Stimulated activated CD4-positive, alpha-beta T cell treated with anti-CD3 and anti-CD28 coated beads, Interleukin-15, amount 100 ng/mL, for 24 hours (primary cell): Measurements from ENCODE around the gene ZFP3.
"Not testable (repeated sequence)": the region's sequence is repeated elsewhere in the genome, so short reads cannot be mapped to it uniquely, and the experiment has no call there.

Experiments used
- DNase-seq: peaks from one replicate; pipeline ENCODE4 v3.0.0-alpha.2; 2020

The ZFP3 gene

DNA sequence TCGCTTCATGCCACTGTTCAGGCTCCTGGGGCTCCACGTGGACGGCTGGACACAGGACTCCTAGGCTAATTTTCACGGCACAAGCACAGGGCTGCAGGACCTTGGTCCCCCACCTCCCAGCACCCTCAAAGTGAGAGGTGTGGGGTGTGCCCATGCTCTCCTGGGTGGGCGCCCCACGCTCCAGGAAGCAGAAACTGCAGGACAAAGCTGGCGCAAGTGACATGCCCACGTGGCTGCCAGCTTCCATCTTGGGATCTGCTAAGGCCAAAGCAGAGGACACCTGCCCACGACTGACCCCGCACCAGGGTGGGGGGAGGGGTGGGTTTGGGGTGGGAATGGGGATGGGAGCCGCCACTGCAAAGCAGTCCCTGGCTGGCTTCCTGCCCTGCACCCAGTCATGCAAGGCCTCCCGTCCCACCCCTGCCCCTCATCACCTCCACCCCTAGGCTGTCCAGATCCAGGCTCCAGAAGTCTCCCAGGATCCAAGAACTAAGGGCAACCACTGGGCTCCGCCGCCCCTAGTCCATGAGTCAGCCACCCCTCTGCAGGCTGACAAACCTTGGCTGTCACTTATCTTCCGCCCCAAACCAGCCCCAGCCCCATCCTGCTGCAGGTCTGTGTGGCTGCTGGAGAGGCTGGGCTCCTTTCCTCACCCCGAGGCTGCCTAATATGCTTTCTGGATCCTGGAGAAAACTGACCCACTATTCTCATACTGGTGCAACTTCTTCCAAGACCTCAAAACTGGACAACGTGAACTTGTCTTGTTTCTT, 48.6 kb downstream of the ZFP3 start:
- no peak for DNase-seq

DNA sequence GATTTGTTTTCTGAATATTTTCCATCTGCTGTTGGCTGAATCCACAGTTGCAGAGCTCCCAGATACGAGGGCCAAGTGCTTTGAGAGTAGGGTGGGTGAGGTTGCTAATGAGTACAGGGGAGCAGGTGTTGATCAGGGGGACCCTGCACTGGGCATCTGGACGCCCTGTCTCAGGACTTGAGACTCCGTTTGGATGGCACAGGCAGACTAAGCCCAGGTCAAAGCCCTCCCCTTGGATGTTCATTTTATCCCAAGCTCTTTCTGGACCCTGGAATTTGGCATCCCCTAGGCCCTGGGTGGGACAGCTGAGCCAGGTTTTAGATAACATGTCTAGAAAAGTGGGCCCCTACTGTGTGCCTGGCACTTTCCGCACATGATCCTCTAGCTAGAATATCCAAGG, 49.6 kb downstream of the ZFP3 start:
- no peak for DNase-seq

DNA sequence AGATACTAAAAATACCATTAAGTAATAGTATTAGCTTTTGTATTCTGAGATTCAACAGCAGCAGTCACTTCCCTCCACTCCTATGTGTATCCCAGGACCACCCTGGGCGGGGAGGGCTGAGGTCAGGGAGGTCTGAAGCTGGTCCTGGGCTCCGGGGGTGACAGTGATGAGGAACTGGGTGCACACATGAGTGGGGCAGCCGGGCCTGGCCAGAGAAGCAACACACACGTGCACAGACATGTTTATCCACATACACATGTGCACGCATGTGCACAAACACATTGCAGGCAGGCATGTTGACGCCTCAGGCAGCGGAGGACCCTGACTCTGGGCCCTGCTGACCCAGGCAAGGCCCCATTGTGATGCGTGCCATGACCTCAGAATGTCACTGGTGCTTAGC, 50.1 kb downstream of the ZFP3 start:
- not testable (repeated sequence) for DNase-seq

DNA sequence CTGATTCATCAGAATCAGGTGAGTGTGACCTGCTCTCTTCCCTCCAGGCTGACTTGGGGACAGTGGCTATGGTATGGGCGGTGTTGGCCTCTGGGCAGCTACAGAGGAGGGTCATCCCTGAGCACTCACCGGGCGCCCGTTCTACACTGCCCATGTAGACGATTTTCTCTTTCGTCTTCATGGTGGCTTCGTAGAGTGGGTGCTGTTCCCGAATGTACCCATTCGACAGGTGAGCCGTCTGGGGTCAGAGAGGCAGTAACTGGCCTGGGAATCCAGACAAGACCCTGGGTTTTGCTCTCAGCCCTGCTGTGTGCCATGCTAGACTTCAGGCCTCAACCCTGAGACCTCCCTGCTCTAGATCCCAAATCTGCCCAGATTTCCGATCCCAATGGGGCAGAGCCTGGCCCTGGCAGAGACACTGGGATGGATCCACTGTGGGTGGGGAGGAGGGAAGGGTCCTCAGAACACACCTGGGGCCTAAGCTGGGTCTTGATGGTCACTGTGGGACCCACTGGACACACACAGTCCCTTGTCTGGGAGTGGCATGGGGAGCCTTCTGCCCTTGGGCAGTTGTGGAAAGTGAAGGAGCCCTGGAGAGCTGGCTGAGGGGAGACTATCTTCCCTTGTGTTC, 50.8 kb downstream of the ZFP3 start:
- DNase-seq, result no peak

DNA sequence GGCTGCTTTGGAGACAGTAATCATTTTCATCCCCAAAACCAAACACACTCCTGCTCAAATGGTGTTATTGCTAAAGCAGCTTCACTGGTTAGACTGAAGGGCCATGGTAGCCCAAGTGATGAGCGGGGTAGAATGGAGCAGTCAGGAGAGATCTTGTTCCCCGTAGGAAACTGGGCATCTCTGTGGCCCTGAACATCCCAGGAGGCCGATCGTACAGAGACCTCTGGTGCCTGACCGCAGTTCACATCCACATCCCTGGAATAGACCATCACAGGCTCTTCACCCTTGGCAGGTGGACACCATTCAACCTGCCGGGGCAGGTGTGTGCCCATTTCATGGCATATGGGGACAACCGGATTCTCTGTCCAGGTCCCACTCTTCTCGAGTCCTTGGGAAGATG, 51.5 kb downstream of the ZFP3 start:
- not testable (repeated sequence) for DNase-seq

DNA sequence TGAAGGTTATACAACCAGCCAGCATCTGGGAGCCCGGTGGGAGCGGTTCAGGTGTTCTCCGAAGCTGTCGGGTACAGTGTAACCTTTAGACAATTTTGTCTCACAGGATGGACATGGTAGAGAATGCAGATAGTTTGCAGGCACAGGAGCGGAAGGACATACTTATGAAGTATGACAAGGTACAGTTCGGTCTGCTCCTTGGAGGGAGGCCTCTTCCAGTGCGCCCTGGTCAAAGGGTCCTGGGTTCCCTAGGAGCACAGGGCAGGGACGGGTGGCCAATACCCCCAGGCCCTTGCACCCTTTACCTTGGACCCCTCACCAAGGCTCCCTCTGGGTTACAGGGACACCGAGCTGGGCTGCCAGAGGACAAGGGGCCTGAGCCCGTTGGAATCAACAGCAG, 52.0 kb downstream of the ZFP3 start:
- DNase-seq, result not testable (repeated sequence)

DNA sequence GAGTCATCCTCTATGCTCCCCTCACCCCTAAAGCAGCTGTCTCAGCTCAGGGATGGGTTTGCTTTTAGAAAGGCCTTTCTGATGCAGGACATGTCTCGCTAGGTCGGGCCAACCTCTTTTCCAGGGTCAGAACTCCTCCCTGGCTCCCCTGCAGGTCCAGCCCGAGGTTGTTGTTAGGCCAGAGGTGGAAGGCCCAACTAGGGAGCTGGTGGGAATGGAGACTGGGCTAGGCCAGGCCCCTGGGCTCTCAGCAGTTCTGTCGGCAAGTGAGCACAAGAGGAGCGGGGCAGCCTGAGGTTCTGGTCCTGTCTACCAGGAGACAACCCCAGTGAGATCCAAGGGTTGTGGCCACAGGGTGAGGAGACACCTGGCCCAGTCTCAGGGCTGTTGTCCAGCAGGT, 52.4 kb downstream of the ZFP3 start:
- DNase-seq, result not testable (repeated sequence)

DNA sequence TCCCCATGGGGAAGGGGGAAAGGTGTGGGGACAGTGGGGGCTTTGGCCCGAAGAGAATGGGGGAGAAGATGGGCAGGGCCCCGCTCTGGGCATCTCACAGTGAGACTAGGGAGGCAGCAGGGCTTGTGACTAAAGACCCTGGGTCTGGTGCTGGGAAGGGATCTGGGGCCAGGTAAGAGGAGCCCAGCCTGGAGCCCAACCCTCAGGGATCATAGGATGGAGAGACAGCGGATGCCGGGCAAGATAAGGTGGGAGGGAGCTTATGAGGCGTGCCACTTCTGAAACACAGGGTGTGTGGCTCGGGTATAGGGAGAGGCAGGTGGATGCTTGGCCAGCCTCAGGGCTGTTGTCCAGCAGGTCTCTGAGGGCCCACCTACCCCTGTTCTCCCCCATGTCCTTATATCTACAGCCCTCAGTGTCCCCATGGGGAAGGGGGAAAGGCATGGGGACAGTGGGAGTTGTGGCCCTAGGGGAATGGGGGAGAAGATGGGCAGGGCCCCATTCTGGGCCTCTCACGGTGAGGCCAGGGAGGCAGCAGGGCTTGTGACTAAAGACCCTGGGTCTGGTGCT, 53.0 kb downstream of the ZFP3 start:
- no peak for DNase-seq

DNA sequence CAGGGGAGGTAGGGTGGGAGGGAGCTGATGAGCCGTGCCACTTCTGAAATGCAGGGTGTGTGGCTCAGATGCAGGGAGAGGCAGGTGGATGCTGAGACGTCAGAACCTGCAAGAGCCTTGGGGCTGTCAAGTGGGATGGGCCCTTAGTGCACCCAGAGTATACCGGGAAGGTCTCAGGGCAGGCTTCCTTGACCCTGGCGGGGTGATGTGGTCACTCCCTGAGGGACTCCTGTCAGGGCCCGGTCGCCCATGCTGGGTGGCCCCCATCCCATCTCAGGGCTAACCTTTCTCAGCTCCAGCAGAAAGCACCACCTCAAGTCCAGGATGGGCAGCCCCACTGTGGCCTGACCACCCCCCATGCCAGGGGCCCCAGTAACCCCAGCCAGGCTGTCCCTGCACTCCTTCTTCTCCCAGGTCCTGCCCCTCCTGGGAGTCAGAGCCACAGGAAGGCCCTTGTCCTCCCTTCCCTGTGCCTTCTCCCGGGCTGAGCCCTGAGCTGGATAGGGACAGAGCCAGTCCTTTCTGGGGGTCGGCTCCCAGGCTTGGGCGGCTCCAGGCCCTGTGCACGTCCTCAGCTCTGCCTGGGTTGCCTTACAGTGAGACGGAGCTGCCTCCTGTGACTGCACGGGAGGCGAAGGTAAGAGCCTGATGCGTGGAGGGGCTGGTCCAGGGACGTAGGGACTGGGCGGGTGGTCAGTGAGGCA, 53.7 kb downstream of the ZFP3 start:
- DNase-seq, result not testable (repeated sequence)

DNA sequence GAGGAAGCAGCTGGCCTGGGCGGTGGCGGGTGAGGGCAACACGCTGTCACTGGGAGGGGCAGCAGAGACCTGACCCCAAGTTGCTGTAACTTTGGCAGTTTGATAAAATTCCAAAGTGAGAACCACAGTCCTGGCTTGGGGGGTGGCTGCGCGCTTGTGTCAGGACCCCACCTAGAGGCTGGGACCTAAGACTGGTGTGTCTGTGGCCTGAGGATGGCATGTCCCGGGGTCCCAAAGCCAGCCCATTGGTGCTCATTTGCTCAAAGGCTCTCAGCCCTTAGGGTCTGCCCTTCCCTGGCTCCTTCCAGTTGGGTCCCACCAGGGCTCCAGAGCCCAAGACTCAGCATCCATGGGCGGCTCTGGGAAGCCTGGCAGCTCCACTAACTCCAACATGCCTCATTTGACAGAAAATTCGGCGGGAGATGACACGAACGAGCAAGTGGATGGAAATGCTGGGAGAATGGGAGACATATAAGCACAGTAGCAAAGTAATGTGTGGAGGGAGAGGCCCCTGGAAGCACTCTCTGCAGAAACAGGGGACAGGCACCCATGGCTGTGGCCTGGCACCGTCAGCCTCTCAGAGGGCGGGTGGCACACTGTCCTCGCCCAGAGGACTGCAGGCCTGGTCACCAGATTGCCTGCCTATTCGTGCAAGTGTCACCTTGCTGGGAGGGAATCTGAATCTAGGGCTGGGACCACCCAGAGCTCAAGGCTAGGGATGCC, 54.4 kb downstream of the ZFP3 start:
- DNase-seq, result not testable (repeated sequence)

DNA sequence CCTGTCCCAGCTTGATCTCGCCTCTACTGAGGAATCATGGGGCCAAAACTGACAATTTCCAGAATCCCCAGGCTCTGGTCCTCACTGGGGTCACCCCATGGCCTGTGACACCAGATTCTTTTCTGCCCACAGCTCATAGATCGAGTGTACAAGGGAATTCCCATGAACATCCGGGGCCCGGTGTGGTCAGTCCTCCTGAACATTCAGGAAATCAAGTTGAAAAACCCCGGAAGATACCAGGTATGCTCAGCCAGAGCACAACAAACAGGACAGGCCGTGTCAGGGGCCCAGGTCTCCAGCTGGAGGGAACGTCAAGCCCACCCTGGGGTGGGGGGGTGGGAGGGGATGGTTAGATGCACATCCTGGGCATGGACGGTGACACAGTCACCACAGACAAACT, 55.0 kb downstream of the ZFP3 start:
- no peak for DNase-seq

DNA sequence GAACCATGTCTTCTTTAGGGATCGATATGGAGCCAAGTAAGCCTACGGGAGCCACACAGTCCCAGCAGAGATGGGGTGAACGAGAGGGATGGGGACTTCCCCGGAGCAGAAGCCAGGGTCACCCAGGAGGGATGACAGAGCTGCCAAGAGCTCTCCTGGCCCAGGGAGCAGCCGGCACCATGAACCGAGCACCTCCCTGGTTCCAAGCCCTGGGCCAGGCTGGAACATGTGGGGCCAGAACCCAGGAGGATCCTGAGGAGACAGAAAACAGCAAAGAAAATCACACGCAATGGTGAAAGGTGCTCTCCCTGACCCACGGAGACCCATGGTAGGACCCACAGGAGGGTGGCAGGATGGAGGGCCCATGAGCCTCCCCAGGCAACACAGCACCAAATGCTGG, 55.7 kb downstream of the ZFP3 start:
- DNase-seq, result not testable (repeated sequence)

DNA sequence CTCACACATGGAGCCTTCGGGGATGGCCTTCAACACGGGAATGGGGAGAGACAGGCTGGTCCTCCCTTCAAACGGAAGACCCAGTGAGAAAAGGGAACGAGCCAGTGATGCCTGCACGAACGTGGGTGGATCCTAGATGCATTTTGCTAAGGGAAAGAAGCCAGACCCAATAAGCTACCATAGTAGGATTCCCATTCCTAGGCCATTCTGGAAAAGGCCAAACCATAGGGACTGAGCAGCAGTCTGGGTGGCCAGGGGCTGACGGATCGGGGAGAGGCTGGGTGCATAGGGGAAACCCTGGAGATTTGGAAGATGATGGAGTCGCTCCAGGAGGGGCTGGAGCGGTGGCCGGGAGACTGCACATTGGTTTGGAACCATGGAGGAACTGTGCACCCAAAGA, 56.3 kb downstream of the ZFP3 start:
- not testable (repeated sequence) for DNase-seq

DNA sequence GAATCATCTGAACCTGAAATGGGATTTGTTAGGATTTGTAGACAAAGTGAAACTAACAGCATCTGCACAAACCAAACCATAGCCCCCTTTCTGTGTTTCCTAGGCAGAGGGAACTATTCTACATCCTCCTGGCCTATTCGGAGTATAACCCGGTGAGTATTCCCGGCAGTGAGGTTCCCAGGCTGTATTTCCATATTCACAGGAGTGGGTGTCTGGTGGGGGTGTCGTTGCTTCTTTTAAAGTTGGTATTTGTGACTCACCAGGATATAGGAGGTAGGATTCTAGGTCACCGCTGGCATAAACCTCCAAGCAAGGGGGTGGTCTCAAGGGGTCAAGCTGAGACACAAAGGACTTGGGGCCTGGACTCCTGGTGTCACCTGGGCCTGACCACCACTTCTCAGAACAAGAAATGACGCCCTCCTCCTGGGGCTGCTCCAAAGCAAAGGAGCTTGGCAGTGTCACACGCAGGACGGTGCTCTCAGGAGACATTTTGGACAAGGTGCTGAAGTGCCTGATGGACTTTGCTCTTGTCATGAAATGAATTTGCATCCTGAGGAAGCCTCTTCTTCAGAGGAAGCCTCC, 57.0 kb downstream of the ZFP3 start:
- DNase-seq, result not testable (repeated sequence)

DNA sequence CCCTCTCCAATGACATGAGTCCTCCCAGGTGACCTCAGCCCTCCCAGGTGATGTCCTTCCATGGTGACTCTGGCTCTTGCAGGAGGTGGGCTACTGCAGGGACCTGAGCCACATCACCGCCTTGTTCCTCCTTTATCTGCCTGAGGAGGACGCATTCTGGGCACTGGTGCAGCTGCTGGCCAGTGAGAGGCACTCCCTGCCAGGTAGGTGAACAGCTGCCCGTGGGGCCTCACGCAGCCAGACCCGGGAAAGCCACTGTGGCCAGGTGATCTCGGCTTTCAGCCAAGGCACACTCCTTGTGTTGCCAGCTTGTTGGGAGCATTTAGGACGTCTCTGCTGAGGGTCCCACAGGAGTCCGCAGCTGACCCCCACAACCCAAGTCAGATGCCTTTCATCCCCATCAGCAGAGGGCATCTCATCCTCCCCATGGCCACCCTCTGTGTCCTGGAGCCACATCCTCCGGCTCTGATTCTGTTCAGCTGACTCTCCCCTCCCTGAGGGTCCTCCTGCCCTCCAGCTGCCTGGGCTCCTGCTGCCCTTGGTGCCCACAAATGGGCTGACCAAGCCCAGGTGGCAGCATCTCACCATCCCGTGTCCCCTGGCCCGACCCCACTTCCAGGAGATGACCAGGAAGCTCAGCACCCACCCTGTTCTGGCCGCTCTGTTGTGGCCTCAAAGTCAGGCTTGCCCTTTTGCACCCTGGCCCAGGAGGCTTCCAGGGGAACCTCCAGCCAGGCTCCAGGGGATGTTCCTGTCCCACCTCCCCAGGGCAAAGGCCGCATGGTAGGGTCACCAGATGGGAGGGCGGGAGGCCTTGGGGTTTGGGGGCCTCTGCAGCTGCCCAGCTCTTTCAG, 57.7 kb downstream of the ZFP3 start:
- DNase-seq, result no peak

DNA sequence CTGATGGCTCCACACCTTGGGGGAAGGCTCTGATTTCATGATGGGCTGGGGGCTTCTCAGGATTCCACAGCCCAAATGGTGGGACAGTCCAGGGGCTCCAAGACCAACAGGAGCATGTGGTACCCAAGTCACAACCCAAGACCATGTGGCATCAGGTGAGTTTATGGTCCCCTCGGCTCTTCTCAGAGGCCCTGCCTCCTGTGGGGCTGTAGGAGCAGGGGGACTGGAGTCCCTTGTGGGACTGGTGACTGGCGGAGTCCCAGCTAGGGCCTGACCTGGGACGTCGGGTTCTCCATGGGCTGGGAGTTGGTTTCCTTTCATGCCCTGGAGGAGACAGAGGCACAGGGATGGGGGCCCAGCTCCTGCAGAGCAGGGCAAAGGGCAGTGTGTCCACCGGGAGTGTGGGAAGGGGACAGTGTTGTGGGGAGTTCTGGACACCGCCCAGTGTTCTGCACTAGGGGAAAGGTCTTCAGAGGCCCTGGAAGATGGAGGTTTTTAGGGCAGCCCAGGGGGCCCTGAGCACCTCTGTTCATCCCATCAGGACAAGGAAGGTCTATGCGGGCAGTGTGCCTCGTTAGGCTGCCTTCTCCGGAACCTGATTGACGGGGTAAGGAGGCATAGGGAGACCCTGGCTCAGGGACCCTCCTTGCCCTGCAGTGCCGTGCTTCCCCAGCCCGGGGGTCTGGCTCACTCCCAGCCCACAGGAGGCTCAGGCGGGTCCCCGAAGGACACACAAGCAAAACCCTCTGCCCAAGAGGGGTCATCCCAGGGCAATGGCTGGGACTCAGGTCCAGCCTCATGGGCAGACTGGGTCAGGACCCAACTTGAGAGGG, 58.5 kb downstream of the ZFP3 start:
- DNase-seq, result not testable (repeated sequence)

DNA sequence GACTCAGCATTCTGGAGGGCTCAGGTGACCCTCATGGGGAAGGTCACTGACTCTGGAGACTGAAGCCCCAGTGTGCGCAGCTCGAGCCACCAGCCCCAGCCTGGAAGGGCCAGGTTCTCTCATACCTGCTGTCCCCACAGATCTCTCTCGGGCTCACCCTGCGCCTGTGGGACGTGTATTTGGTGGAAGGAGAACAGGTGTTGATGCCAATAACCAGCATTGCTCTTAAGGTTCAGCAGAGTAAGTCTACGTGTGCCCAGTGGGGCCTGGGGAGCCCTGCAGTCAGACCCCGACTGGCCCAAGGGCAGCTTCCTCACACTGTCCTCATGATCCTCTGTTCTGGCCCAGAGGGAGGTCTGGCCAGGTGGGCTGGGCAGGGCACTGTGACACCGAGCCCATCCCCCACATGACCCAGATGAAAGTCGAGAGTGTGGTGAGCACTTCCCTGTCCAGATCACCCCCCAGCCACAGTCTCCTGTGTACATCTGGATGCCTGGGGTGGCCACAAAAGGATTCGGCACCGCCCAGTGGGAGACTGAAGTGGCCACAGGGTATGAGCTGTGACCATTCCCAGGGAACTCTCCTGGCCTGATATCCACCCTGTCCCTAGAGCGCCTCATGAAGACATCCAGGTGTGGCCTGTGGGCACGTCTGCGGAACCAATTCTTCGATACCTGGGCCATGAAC, 59.4 kb downstream of the ZFP3 start:
- DNase-seq, result not testable (repeated sequence)

DNA sequence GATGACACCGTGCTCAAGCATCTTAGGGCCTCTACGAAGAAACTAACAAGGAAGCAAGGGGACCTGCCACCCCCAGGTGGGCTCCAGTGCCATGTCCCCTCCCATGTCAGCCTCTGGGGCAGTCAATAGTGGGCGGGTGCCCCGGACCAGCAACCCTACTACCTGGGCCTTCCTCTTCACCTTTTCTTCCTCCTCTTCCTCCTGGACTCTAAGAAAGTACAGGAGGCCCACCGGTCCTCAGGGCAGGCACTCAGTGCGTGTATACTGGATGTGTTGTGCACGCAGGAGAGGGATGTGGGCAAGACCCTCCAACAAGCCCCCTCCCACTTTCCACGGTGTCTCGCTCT, 59.9 kb downstream of the ZFP3 start:
- not testable (repeated sequence) for DNase-seq

DNA sequence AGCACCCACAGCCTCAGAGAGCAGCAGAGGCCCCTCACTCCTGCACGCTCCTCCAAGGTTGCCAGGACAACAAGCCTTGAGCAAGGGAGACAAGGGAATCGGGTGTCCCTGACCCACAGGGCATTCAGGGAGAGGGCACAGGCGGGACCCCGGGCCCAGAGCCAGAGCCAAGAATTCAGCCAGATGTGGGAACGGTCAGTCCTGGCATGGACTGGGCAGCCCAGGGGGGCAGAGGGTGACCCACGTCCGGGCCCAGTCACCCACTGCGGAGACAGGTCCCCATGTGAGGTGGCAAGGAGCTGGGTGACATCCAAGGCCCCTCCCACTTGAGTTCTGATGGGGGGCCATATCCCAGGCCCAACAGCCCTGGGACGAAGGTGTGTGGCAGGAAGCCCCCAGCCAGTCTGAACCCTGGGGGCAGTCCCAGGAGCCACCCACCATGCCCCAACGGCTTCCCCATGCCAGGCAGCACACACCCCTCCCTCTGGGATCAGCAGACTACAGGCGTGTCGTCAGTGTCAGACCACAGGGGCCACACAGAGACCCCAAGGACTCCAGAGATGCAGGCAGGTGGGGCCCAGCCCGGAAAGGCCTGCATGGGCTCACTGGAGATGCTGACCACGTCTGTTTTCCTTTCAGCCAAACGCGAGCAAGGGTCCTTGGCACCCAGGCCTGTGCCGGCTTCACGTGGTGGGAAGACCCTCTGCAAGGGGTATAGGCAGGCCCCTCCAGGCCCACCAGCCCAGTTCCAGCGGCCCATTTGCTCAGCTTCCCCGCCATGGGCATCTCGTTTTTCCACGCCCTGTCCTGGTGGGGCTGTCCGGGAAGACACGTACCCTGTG, 60.6 kb downstream of the ZFP3 start:
- no peak for DNase-seq
